Fibroblast of lung (primary cell): ENCODE measurements around the gene PUSL1. TPM values are rescaled to one million over a fixed set of nuclear protein-coding genes. Genes with fewer than 3 reads are reported as not detected.

ENCODE experiments used
- DNase-seq, 2 donors: peaks; one replicate each; pipeline versions ENCODE4 v3.0.0 to v3.0.0-alpha.2; 2010; ENCODE audit warnings: low read depth in 2 of 2
- H2AFZ ChIP-seq: 2 replicates; pipeline ENCODE4 v1.5.1; 2012; ENCODE audit warnings: low read length, control low read depth, inconsistent platforms
- H3K27ac ChIP-seq: 2 replicates; pipeline ENCODE4 v1.5.1; 2011; ENCODE audit warnings: low read length, control low read depth; ENCODE audit not compliant: insufficient read depth
- H3K27me3 ChIP-seq: 2 replicates; pipeline ENCODE4 v1.5.1; 2011; ENCODE audit warnings: mild to moderate bottlenecking, low read length; ENCODE audit not compliant: control insufficient read depth, insufficient read depth
- H3K36me3 ChIP-seq: 2 replicates; pipeline ENCODE4 v1.5.1; 2011; ENCODE audit warnings: low read length; ENCODE audit not compliant: control insufficient read depth, insufficient read depth
- H3K4me1 ChIP-seq: 2 replicates; pipeline ENCODE4 v1.5.1; 2011; ENCODE audit warnings: low read length; ENCODE audit not compliant: control insufficient read depth, insufficient read depth; ENCODE audit errors: extremely low read depth
- H3K4me2 ChIP-seq: 2 replicates; pipeline ENCODE4 v1.5.1; 2011; ENCODE audit warnings: low read length, control low read depth; ENCODE audit not compliant: insufficient read depth; ENCODE audit errors: extremely low read depth
- H3K4me3 ChIP-seq, 4 experiments: fragments of 200-600 bp in 1 of 4; sonication (generic) in 1 of 4; replicated peaks in 1 of 4; 2 replicates each; pipeline ENCODE4 v1.5.1; 2011 to 2016; ENCODE audit warnings: low read length in 4 of 4, low read depth in 3 of 4, mild to moderate bottlenecking in 3 of 4, control low read depth in 2 of 4, inconsistent platforms in 1 of 4, mixed read lengths in 1 of 4; ENCODE audit not compliant: insufficient read depth in 1 of 4; ENCODE audit errors: control extremely low read depth in 1 of 4
- H3K79me2 ChIP-seq: 2 replicates; pipeline ENCODE4 v1.5.1; 2012; ENCODE audit warnings: mild to moderate bottlenecking, low read length, inconsistent platforms; ENCODE audit not compliant: control insufficient read depth, insufficient read depth
- H3K9ac ChIP-seq: 2 replicates; pipeline ENCODE4 v1.5.1; 2011; ENCODE audit warnings: mild to moderate bottlenecking, low read length, control low read depth; ENCODE audit not compliant: insufficient read depth
- H3K9me3 ChIP-seq: 2 replicates; pipeline ENCODE4 v1.5.1; 2012; ENCODE audit warnings: low read depth, low read length; ENCODE audit not compliant: control insufficient read depth, insufficient read depth
- H4K20me1 ChIP-seq: 2 replicates; pipeline ENCODE4 v1.5.1; 2011; ENCODE audit warnings: low read length; ENCODE audit not compliant: control insufficient read depth, insufficient read depth; ENCODE audit errors: extremely low read depth
- EZH2 ChIP-seq: IDR thresholded peaks from 2 replicates; pipeline ENCODE4 v1.5.1; 2012; ENCODE audit warnings: low read length, control low read depth, mild to moderate bottlenecking; ENCODE audit errors: missing control alignments
- polyA plus RNA-seq, 2 donors: library from polyadenylated mRNA; depleted of rRNA in 1 of 2; stranded (reverse) in 1 of 2; unstranded in 1 of 2; fragments of >200 nt; gene quantifications; 2 replicates each; pipeline ENCODE4 v1.2.1, GENCODE V29; 2011 to 2012; ENCODE audit warnings: missing spikeins in 1 of 2
- total RNA-seq: library from RNA; depleted of rRNA; stranded (reverse); fragments of >200 nt; gene quantifications from 2 replicates; pipeline ENCODE4 v1.2.1, GENCODE V29; 2014
- TF ChIP-seq, protein P1 (sequence below), 2 donors: IDR thresholded peaks in 1 of 2; conservative IDR thresholded peaks in 1 of 2; 1 replicate in 1 of 2; 2 replicates in 1 of 2; pipeline ENCODE4 v1.5.1; 2011 to 2012; ENCODE audit warnings: low read length in 2 of 2, control low read depth in 1 of 2, inconsistent platforms in 1 of 2, low read depth in 1 of 2, mild to moderate bottlenecking in 1 of 2

Gene PUSL1
- total and polyA plus RNA-seq, 2 donors (not counting 1 experiment from before 2014, with no cell fraction given) = 7.1 to 12.7 TPM

DNA sequence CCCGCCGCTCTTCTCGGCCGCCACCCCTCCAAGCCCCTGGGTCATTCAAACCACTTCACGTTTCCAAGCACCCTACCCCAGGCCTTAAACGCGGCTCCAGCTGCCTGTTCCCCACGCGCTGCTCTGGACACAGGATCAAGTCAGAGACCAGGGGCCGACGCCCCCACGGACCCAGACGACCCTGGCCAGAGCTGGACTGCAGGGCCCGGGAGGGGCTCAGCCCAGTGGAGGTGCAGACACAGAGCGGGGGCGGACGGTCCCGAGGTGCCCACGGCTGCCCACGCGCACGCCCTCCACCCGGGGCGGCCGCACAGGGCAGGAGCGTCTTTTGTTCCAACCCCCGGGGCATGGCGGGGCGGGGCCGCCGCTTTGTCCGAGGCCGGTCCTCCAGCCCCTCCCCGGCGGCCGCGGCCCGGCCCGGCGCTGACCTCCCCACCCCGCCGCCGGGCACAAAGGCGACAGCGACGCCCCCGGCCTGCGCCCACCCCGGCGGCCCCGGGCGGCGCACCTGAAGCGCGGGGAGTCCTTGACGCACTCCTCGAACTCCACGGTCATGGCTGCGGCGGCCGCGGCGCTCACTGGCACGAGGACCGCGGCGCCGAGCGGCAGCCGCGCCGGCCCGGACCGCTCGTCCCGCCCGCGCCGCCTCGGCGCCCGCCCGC is 1.0 kb upstream of the PUSL1 start:
- Histone ChIP-seq H3K4me2 (peak overlapping the region; percentile 99), H3K4me3 (peak overlapping the region; percentile 66 to 84 (median 78)), H4K20me1 (no peaks in the 10 kb centered on the region), H3K9ac (peak overlapping the region; percentile 71), H3K4me1 (peaks cover 23% of the 10 kb centered on the region), H3K27ac (peak overlapping the region; percentile 65), H3K27me3 (no peaks in the 10 kb centered on the region), H3K9me3 (no peaks in the 10 kb centered on the region), H3K36me3 (peaks cover 22% of the 10 kb centered on the region), H3K79me2 (peaks cover 48% of the 10 kb centered on the region), H2AFZ (no peak overlapping the region)
- no peak for DNase-seq
- TF ChIP-seq, protein P1, sequence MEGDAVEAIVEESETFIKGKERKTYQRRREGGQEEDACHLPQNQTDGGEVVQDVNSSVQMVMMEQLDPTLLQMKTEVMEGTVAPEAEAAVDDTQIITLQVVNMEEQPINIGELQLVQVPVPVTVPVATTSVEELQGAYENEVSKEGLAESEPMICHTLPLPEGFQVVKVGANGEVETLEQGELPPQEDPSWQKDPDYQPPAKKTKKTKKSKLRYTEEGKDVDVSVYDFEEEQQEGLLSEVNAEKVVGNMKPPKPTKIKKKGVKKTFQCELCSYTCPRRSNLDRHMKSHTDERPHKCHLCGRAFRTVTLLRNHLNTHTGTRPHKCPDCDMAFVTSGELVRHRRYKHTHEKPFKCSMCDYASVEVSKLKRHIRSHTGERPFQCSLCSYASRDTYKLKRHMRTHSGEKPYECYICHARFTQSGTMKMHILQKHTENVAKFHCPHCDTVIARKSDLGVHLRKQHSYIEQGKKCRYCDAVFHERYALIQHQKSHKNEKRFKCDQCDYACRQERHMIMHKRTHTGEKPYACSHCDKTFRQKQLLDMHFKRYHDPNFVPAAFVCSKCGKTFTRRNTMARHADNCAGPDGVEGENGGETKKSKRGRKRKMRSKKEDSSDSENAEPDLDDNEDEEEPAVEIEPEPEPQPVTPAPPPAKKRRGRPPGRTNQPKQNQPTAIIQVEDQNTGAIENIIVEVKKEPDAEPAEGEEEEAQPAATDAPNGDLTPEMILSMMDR (conservative IDR thresholded peaks at IDR 0.05 in 1 of 2, IDR thresholded peaks at IDR 0.05 in 1 of 2; ENCODE audit: low read depth in 1 of 2, low read length in 2 of 2) = no peak
- TF ChIP-seq EZH2 = no peak

DNA sequence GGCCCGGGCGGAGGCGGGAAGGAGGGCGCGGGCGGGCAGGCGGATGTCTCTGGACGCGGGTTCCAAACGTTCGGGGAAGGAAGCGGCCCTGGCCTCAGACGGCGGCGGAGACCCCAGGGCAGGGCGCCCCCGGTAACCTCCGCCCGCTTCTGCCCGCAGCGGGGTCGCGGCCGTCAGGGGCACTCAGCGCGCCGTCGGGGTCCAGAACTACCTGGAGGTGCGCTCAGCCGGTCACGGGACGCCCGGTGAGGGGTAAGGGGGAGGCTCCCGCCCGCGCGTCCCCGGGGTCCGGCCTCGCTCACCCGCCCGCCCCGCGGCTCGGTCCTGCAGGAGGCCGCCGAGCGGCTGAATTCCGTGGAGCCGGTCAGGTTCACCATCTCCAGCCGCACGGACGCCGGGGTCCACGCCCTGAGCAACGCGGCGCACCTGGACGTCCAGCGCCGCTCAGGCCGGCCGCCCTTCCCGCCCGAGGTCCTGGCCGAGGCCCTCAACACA is 406 bp downstream of the PUSL1 start:
- Histone ChIP-seq H2AFZ (no peak overlapping the region), H3K36me3 (peaks cover 30% of the 10 kb centered on the region), H3K9me3 (no peaks in the 10 kb centered on the region), H3K9ac (peak overlapping the region; percentile 90), H3K4me3 (peak overlapping the region; percentile 45 to 84 (median 81)), H3K27me3 (no peaks in the 10 kb centered on the region), H3K4me1 (peaks cover 21% of the 10 kb centered on the region), H4K20me1 (no peaks in the 10 kb centered on the region), H3K79me2 (peaks cover 39% of the 10 kb centered on the region), H3K4me2 (peak overlapping the region; percentile 96), H3K27ac (peak overlapping the region; percentile 79)
- TF ChIP-seq, protein P1 (conservative IDR thresholded peaks at IDR 0.05 in 1 of 2, IDR thresholded peaks at IDR 0.05 in 1 of 2; ENCODE audit: low read depth in 1 of 2, low read length in 2 of 2) = no peak
- TF ChIP-seq EZH2 = no peak
- no peak for DNase-seq

DNA sequence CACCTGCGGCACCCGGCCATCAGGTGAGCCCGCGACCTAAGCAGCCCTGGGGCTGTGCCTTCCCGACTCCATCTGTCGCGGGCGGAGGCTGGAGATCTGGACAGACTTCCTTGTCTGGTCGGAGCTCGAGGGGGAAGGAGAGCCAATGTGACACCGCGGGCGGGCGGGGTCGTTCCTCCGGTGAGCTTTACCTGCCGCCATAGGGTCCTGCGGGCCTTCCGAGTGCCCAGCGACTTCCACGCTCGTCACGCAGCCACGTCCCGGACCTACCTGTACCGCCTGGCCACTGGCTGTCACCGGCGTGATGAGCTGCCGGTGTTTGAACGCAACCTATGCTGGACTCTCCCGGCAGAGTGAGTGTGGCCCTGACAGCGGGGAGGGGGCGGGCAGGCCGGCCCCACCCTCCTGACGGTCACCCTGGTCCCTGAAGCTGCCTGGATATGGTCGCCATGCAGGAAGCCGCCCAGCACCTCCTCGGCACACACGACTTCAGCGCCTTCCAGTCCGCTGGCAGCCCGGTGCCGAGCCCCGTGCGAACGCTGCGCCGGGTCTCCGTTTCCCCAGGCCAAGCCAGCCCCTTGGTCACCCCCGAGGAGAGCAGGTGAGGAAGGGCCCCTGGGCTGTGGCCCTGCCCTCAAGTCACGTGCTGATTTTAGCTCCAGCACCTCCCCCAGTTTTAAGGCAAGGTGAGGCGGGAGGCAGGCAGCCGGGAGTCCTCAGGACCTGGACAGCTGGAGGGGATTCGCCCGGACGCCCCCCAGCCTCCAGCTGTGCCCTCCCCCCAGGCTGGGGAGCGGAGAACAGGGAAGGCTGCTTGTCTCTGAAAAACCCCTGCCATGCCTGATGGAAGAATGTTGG is 1.1 kb downstream of the PUSL1 start:
- H3K79me2 ChIP-seq = peaks cover 33% of the 10 kb centered on the region

More for the DNA sequence above, 1.1 kb downstream of the PUSL1 start:
- Histone ChIP-seq H3K27ac (peak overlapping the region; percentile 79), H3K9me3 (no peaks in the 10 kb centered on the region), H2AFZ (no peak overlapping the region), H3K4me1 (peaks cover 18% of the 10 kb centered on the region), H4K20me1 (no peaks in the 10 kb centered on the region), H3K4me3 (peak overlapping the region; percentile 45 to 84 (median 81)), H3K9ac (peak overlapping the region; percentile 90), H3K27me3 (no peaks in the 10 kb centered on the region), H3K4me2 (peak overlapping the region; percentile 96), H3K36me3 (peaks cover 36% of the 10 kb centered on the region)
- DNase-seq = no peak
- no peak for TF ChIP-seq EZH2
- TF ChIP-seq, protein P1 (conservative IDR thresholded peaks at IDR 0.05 in 1 of 2, IDR thresholded peaks at IDR 0.05 in 1 of 2; ENCODE audit: low read depth in 1 of 2, low read length in 2 of 2) = no peak
